ENCODE data around the gene FBXL17.

Gene FBXL17

GRCh38 chr5:108222011-108222410 lies 159.9 kb downstream of the FBXL17 start:
- Histone ChIP-seq H3K4me1 (ENCODE audit: control insufficient read depth, insufficient read depth, low read length) (no peaks in the 10 kb centered on the region), H3K36me3 (ENCODE audit: control insufficient read depth, insufficient read depth, low read length) (no peaks in the 10 kb centered on the region), H3K9ac (ENCODE audit: low read depth, low read length) (no peak overlapping the region), H3K9me3 (ENCODE audit: control insufficient read depth, insufficient read depth, low read length) (no peaks in the 10 kb centered on the region), H3K4me3 (ENCODE audit: low read depth, low read length) (no peak overlapping the region), H3K27me3 (ENCODE audit: control insufficient read depth, insufficient read depth, low read length) (no peaks in the 10 kb centered on the region)

- Histone ChIP-seq H3K27me3 (ENCODE audit: control insufficient read depth, insufficient read depth, low read length) (no peaks in the 10 kb centered on the region), H3K9ac (ENCODE audit: low read depth, low read length) (no peak overlapping the region), H3K9me3 (ENCODE audit: control insufficient read depth, insufficient read depth, low read length) (no peaks in the 10 kb centered on the region), H3K4me3 (ENCODE audit: low read depth, low read length) (no peak overlapping the region), H3K36me3 (ENCODE audit: control insufficient read depth, insufficient read depth, low read length) (no peaks in the 10 kb centered on the region), H3K4me1 (ENCODE audit: control insufficient read depth, insufficient read depth, low read length) (no peaks in the 10 kb centered on the region)
Observed at GRCh38 chr5:108220834-108221233, 161.1 kb downstream of the FBXL17 start.

- H3K27me3 ChIP-seq (ENCODE audit: control insufficient read depth, insufficient read depth, low read length) = no peaks in the 10 kb centered on the region
- H3K9ac ChIP-seq (ENCODE audit: low read depth, low read length) = no peak overlapping the region
- peaks cover 7% of the 10 kb centered on the region for H3K4me1 ChIP-seq (ENCODE audit: control insufficient read depth, insufficient read depth, low read length)
- no peak overlapping the region for H3K4me3 ChIP-seq (ENCODE audit: low read depth, low read length)
- no peaks in the 10 kb centered on the region for H3K36me3 ChIP-seq (ENCODE audit: control insufficient read depth, insufficient read depth, low read length)
- H3K9me3 ChIP-seq (ENCODE audit: control insufficient read depth, insufficient read depth, low read length) = no peaks in the 10 kb centered on the region
Observed at GRCh38 chr5:108216890-108217289, 165.0 kb downstream of the FBXL17 start.

GRCh38 chr5:108214857-108215256 lies 167.0 kb downstream of the FBXL17 start:
- H3K9me3 ChIP-seq (ENCODE audit: control insufficient read depth, insufficient read depth, low read length) = no peaks in the 10 kb centered on the region
- no peaks in the 10 kb centered on the region for H3K36me3 ChIP-seq (ENCODE audit: control insufficient read depth, insufficient read depth, low read length)
- H3K27me3 ChIP-seq (ENCODE audit: control insufficient read depth, insufficient read depth, low read length) = no peaks in the 10 kb centered on the region
- no peak overlapping the region for H3K9ac ChIP-seq (ENCODE audit: low read depth, low read length)
- H3K4me1 ChIP-seq (ENCODE audit: control insufficient read depth, insufficient read depth, low read length) = peaks cover 7% of the 10 kb centered on the region
- H3K4me3 ChIP-seq (ENCODE audit: low read depth, low read length) = no peak overlapping the region

GRCh38 chr5:108212775-108213346 lies 169.0 kb downstream of the FBXL17 start:
- H3K9me3 ChIP-seq (ENCODE audit: control insufficient read depth, insufficient read depth, low read length) = no peaks in the 10 kb centered on the region
- H3K27me3 ChIP-seq (ENCODE audit: control insufficient read depth, insufficient read depth, low read length) = no peaks in the 10 kb centered on the region
- no peaks in the 10 kb centered on the region for H3K36me3 ChIP-seq (ENCODE audit: control insufficient read depth, insufficient read depth, low read length)
- peaks cover 7% of the 10 kb centered on the region for H3K4me1 ChIP-seq (ENCODE audit: control insufficient read depth, insufficient read depth, low read length)
- no peak overlapping the region for H3K4me3 ChIP-seq (ENCODE audit: low read depth, low read length)
- peak overlapping the region; percentile 60 for H3K9ac ChIP-seq (ENCODE audit: low read depth, low read length)

GRCh38 chr5:108206707-108207106 lies 175.2 kb downstream of the FBXL17 start:
- H3K27me3 ChIP-seq (ENCODE audit: control insufficient read depth, insufficient read depth, low read length) = no peaks in the 10 kb centered on the region
- no peaks in the 10 kb centered on the region for H3K9me3 ChIP-seq (ENCODE audit: control insufficient read depth, insufficient read depth, low read length)
- no peaks in the 10 kb centered on the region for H3K36me3 ChIP-seq (ENCODE audit: control insufficient read depth, insufficient read depth, low read length)
- H3K9ac ChIP-seq (ENCODE audit: low read depth, low read length) = no peak overlapping the region
- H3K4me1 ChIP-seq (ENCODE audit: control insufficient read depth, insufficient read depth, low read length) = no peaks in the 10 kb centered on the region
- no peak overlapping the region for H3K4me3 ChIP-seq (ENCODE audit: low read depth, low read length)

- Histone ChIP-seq H3K9me3 (ENCODE audit: control insufficient read depth, insufficient read depth, low read length) (no peaks in the 10 kb centered on the region), H3K9ac (ENCODE audit: low read depth, low read length) (no peak overlapping the region), H3K27me3 (ENCODE audit: control insufficient read depth, insufficient read depth, low read length) (no peaks in the 10 kb centered on the region), H3K4me1 (ENCODE audit: control insufficient read depth, insufficient read depth, low read length) (no peaks in the 10 kb centered on the region), H3K36me3 (ENCODE audit: control insufficient read depth, insufficient read depth, low read length) (no peaks in the 10 kb centered on the region), H3K4me3 (ENCODE audit: low read depth, low read length) (no peak overlapping the region)
Observed at GRCh38 chr5:108201721-108202120, 180.2 kb downstream of the FBXL17 start.

- no peaks in the 10 kb centered on the region for H3K4me1 ChIP-seq (ENCODE audit: control insufficient read depth, insufficient read depth, low read length)
- H3K36me3 ChIP-seq (ENCODE audit: control insufficient read depth, insufficient read depth, low read length) = no peaks in the 10 kb centered on the region
- H3K9me3 ChIP-seq (ENCODE audit: control insufficient read depth, insufficient read depth, low read length) = no peaks in the 10 kb centered on the region
- no peak overlapping the region for H3K9ac ChIP-seq (ENCODE audit: low read depth, low read length)
- H3K4me3 ChIP-seq (ENCODE audit: low read depth, low read length) = no peak overlapping the region
- H3K27me3 ChIP-seq (ENCODE audit: control insufficient read depth, insufficient read depth, low read length) = no peaks in the 10 kb centered on the region
Observed at GRCh38 chr5:108196276-108196675, 185.6 kb downstream of the FBXL17 start.

GRCh38 chr5:108193021-108193795 lies 188.7 kb downstream of the FBXL17 start:
- Histone ChIP-seq H3K36me3 (ENCODE audit: control insufficient read depth, insufficient read depth, low read length) (no peaks in the 10 kb centered on the region), H3K9ac (ENCODE audit: low read depth, low read length) (no peak overlapping the region), H3K4me3 (ENCODE audit: low read depth, low read length) (no peak overlapping the region), H3K4me1 (ENCODE audit: control insufficient read depth, insufficient read depth, low read length) (no peaks in the 10 kb centered on the region), H3K9me3 (ENCODE audit: control insufficient read depth, insufficient read depth, low read length) (no peaks in the 10 kb centered on the region), H3K27me3 (ENCODE audit: control insufficient read depth, insufficient read depth, low read length) (no peaks in the 10 kb centered on the region)

GRCh38 chr5:108184940-108185339 lies 197.0 kb downstream of the FBXL17 start:
- Histone ChIP-seq H3K27me3 (ENCODE audit: control insufficient read depth, insufficient read depth, low read length) (no peaks in the 10 kb centered on the region), H3K9ac (ENCODE audit: low read depth, low read length) (no peak overlapping the region), H3K9me3 (ENCODE audit: control insufficient read depth, insufficient read depth, low read length) (no peaks in the 10 kb centered on the region), H3K4me3 (ENCODE audit: low read depth, low read length) (no peak overlapping the region), H3K4me1 (ENCODE audit: control insufficient read depth, insufficient read depth, low read length) (peaks cover 6% of the 10 kb centered on the region), H3K36me3 (ENCODE audit: control insufficient read depth, insufficient read depth, low read length) (no peaks in the 10 kb centered on the region)

GRCh38 chr5:108181975-108182374 lies 199.9 kb downstream of the FBXL17 start:
- no peaks in the 10 kb centered on the region for H3K27me3 ChIP-seq (ENCODE audit: control insufficient read depth, insufficient read depth, low read length)
- no peaks in the 10 kb centered on the region for H3K9me3 ChIP-seq (ENCODE audit: control insufficient read depth, insufficient read depth, low read length)
- H3K4me1 ChIP-seq (ENCODE audit: control insufficient read depth, insufficient read depth, low read length) = peaks cover 6% of the 10 kb centered on the region
- no peaks in the 10 kb centered on the region for H3K36me3 ChIP-seq (ENCODE audit: control insufficient read depth, insufficient read depth, low read length)
- no peak overlapping the region for H3K4me3 ChIP-seq (ENCODE audit: low read depth, low read length)
- H3K9ac ChIP-seq (ENCODE audit: low read depth, low read length) = no peak overlapping the region

- Histone ChIP-seq H3K4me1 (ENCODE audit: control insufficient read depth, insufficient read depth, low read length) (no peaks in the 10 kb centered on the region), H3K9ac (ENCODE audit: low read depth, low read length) (no peak overlapping the region), H3K27me3 (ENCODE audit: control insufficient read depth, insufficient read depth, low read length) (no peaks in the 10 kb centered on the region), H3K36me3 (ENCODE audit: control insufficient read depth, insufficient read depth, low read length) (no peaks in the 10 kb centered on the region), H3K4me3 (ENCODE audit: low read depth, low read length) (no peak overlapping the region), H3K9me3 (ENCODE audit: control insufficient read depth, insufficient read depth, low read length) (no peaks in the 10 kb centered on the region)
Observed at GRCh38 chr5:108174286-108174685, 207.6 kb downstream of the FBXL17 start.

All from iPS-15b (cell line).